Left lung (tissue), 10 donors: ENCODE results near the gene RASSF6. TPM values are rescaled to one million over a fixed set of nuclear protein-coding genes. Genes with fewer than 3 reads are reported as not detected.

ENCODE experiments used
- ATAC-seq: fragments of 200-7000 bp; cut with Tn5 transposase; one replicate; pipeline ENCODE4 v1.9.1; 2020; ENCODE audit warnings: moderate library complexity
- DNase-seq, 4 donors: peaks; one replicate each; pipeline ENCODE4 v3.0.0-alpha.2; 2013 to 2020
- H3K27ac ChIP-seq, 2 donors: fragments of 200-600 bp; sonication (generic) in 1 of 2; one replicate each; pipeline versions ENCODE4 v1.5.0 to v1.8.0; 2020 to 2021
- H3K27me3 ChIP-seq, 2 donors: fragments of 200-600 bp; sonication (generic) in 1 of 2; one replicate each; pipeline versions ENCODE4 v1.5.0 to v1.8.0; 2020 to 2021
- H3K36me3 ChIP-seq, 2 donors: fragments of 200-600 bp; sonication (generic) in 1 of 2; one replicate each; pipeline versions ENCODE4 v1.5.0 to v1.8.0; 2020 to 2021
- H3K4me1 ChIP-seq, 2 donors: fragments of 200-600 bp; one replicate each; pipeline ENCODE4 v1.8.0; 2021
- H3K4me3 ChIP-seq, 2 donors: fragments of 200-600 bp; sonication (generic) in 1 of 2; one replicate each; pipeline versions ENCODE4 v1.5.0 to v1.8.0; 2020 to 2021; ENCODE audit warnings: mild to moderate bottlenecking in 1 of 2
- H3K9me3 ChIP-seq, 2 donors: fragments of 200-600 bp; sonication (generic) in 1 of 2; one replicate each; pipeline versions ENCODE4 v1.5.0 to v1.8.0; 2020 to 2021
- intact Hi-C, 2 donors: fragments of 100-400 bp; cut with DNase I; formaldehyde crosslinking; loops; one replicate each; pipeline versions ENCODE4 v1.11.2 to v1.14.2; 2022
- polyA plus RNA-seq, 6 donors: library from polyadenylated mRNA; unstranded; fragments of 120-200 nt; gene quantifications; one replicate each; pipeline ENCODE4 v1.2.1, GENCODE V29; 2013; ENCODE audit not compliant: insufficient read length in 6 of 6
- total RNA-seq, 2 donors: library from RNA; stranded (reverse); fragmentation: NEBNext Ultra II Directional; extraction: Animal tissue kit (Norgen Biotek cat#: 25700); gene quantifications; one replicate each; pipeline ENCODE4 v1.2.1, GENCODE V29; 2021
- TF ChIP-seq, protein P1 (sequence below), 2 donors: fragments of 200-600 bp; sonication (generic) in 1 of 2; IDR thresholded peaks; one replicate each; pipeline versions ENCODE4 v1.5.0 to v1.8.0; 2021; ENCODE audit warnings: antibody characterized with exemption in 2 of 2
- donor health status: DM: no; HTN: yes; CAD: no.
- donor health status: DM: no; HTN: no; CAD: no.

RASSF6 gene
- total and polyA plus RNA-seq, 8 donors = 1.3 to 3.3 (median 2.2) TPM

DNA sequence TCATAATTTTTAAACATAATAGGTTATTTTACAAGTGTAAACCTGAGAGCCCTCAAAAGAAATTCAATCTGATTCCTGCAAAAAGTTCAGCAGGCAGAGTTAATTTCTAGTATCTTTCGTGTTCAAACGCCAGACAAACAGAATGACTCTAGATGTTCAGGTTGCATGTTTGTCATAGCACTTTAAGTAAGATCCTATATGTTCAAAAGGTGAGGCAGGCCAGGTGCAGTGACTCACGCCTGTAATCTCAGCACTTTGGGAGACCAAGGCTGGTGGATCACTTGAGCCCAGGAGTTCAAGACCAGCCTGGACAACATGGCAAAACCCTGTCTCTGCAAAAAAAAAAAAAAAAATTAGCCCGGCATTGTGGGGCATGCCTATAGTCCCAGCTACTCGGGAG, 1.1 kb upstream of the RASSF6 start:
- DNase-seq (no peak), ATAC-seq (no peak)
- no peak overlapping the region for H3K27ac ChIP-seq
- no peaks in the 10 kb centered on the region for H3K4me1 ChIP-seq
- H3K36me3 ChIP-seq = no peaks in the 10 kb centered on the region
- H3K27me3 ChIP-seq = peaks cover 0 to 17% of the 10 kb centered on the region in 2 donors
- H3K9me3 ChIP-seq = no peaks in the 10 kb centered on the region
- intact Hi-C loops = no loop called here
- H3K4me3 ChIP-seq = no peak overlapping the region
- TF ChIP-seq, protein P1, sequence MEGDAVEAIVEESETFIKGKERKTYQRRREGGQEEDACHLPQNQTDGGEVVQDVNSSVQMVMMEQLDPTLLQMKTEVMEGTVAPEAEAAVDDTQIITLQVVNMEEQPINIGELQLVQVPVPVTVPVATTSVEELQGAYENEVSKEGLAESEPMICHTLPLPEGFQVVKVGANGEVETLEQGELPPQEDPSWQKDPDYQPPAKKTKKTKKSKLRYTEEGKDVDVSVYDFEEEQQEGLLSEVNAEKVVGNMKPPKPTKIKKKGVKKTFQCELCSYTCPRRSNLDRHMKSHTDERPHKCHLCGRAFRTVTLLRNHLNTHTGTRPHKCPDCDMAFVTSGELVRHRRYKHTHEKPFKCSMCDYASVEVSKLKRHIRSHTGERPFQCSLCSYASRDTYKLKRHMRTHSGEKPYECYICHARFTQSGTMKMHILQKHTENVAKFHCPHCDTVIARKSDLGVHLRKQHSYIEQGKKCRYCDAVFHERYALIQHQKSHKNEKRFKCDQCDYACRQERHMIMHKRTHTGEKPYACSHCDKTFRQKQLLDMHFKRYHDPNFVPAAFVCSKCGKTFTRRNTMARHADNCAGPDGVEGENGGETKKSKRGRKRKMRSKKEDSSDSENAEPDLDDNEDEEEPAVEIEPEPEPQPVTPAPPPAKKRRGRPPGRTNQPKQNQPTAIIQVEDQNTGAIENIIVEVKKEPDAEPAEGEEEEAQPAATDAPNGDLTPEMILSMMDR (IDR thresholded peaks at IDR 0.05) = no peak

DNA sequence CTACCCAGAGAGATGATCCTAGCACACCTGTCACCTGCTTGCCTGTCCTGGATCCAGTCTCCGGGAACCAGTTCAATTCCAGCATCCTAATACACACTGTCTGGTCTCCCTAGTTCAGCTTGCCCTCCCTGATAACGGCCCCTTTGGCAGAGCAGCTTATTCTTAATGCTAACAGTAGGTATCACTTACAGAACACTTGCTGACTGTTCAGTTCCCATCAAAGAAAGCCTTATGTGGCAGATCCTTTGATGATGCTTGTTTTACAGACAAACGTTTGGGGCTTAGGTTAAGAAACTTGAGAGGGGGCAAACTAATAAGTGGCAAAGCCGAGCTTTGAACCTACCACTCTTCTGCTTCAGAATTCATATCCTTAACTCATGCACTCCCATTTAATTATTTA, 890 bp downstream of the RASSF6 start:
- TF ChIP-seq, protein P1 (IDR thresholded peaks at IDR 0.05) = no peak
- intact Hi-C loops = no loop called here
- Histone ChIP-seq H3K9me3 (no peaks in the 10 kb centered on the region), H3K4me3 (no peak overlapping the region), H3K4me1 (no peaks in the 10 kb centered on the region), H3K36me3 (no peaks in the 10 kb centered on the region), H3K27me3 (peaks cover 0 to 17% of the 10 kb centered on the region in 2 donors), H3K27ac (no peak overlapping the region)
- DNase-seq (no peak), ATAC-seq (no peak)

DNA sequence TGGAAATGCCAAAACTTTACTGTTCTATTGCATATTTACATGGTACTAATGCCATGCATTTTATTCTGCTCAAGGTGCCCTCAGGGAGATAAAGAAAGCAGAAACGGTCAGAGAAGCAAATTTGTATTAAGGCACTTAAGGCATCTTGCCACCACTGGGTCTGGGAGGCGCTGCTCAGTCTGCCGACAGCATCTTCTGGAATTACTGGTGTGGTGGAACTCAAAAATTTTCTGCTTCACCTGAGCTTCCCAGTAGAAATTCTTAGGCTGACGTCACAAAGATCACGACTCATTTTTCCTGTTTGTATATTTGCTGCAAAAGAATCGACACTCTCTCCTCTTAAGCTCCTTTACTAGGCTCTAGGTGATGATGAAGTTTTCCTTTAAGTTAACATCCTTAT, 3.0 kb downstream of the RASSF6 start:
- ATAC-seq = no peak
- peaks cover 0 to 17% of the 10 kb centered on the region in 2 donors for H3K27me3 ChIP-seq

DNA sequence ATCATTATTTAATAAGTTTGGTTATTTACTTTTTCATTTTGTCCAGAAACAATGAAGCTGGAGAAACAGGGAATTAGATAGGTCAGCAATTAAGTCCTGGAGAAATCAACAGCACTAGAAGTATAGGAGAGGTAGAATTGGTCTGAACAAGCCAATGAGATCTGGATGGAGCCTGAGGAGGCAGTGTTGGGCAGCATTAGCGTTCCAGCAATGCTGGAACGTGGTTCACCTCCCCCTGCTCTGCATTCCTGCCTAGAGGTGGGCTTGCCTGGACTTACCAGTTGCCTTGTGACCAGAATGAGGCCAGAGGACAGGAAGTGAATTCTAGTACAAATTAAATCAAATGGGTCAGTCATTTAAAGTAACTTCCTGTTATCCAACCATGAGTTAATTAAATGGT, 4.6 kb downstream of the RASSF6 start:
- H3K27ac ChIP-seq = no peak overlapping the region
- H3K9me3 ChIP-seq = no peaks in the 10 kb centered on the region
- peaks cover 0 to 15% of the 10 kb centered on the region in 2 donors for H3K27me3 ChIP-seq
- DNase-seq (no peak), ATAC-seq (no peak)
- H3K4me3 ChIP-seq = no peak overlapping the region
- H3K36me3 ChIP-seq = no peaks in the 10 kb centered on the region
- H3K4me1 ChIP-seq = no peaks in the 10 kb centered on the region
- TF ChIP-seq, protein P1 (IDR thresholded peaks at IDR 0.05) = no peak
- intact Hi-C loops = no loop called here

More for the DNA sequence above, 3.0 kb downstream of the RASSF6 start:
- intact Hi-C loops = no loop called here
- Histone ChIP-seq H3K4me1 (no peaks in the 10 kb centered on the region), H3K36me3 (no peaks in the 10 kb centered on the region), H3K27ac (no peak overlapping the region), H3K9me3 (no peaks in the 10 kb centered on the region), H3K4me3 (no peak overlapping the region)
- DNase-seq = no peak
- TF ChIP-seq, protein P1 (IDR thresholded peaks at IDR 0.05) = no peak

DNA sequence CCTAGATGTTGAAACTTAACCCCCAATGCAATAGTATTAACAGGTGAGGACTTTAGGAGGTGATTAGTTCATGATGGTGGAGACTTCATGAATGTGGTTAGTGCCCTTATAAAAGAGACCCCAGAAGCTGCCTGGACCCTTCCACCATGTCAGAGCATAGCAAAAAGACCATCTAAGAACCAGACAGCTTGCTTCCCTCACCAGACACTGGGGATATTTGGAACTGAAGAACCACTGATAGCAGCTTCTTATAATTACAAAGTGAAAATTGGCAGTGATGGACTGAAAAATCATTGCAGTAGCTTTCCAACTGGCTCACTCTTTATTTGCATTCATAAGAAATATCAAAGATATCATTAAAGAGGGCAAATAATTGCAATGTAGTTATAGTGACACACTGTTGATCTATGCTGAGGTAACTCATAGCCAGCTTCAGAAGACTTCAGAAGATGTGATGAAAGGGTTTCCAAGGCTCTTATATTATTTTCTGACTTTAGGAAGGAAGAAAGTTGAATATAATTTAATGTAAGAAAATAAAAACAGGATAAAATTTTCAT, 5.8 kb downstream of the RASSF6 start:
- Histone ChIP-seq H3K4me3 (no peak overlapping the region), H3K4me1 (no peaks in the 10 kb centered on the region), H3K27ac (no peak overlapping the region), H3K9me3 (no peaks in the 10 kb centered on the region), H3K27me3 (peaks cover 0 to 2% of the 10 kb centered on the region in 2 donors), H3K36me3 (no peaks in the 10 kb centered on the region)
- no peak for DNase-seq
- TF ChIP-seq, protein P1 (IDR thresholded peaks at IDR 0.05) = no peak
- ATAC-seq = no peak
- intact Hi-C loops = no loop called here
